GM19023 (cell line): ENCODE data around the gene H2BK1.

Experiments
- ATAC-seq: cut with Tn5 transposase; IDR thresholded peaks from one replicate; pipeline ENCODE4 v1.9.1; 2021; ENCODE audit warnings: mild to moderate bottlenecking, moderate library complexity; ENCODE audit not compliant: unreplicated experiment

Gene H2BK1

DNA sequence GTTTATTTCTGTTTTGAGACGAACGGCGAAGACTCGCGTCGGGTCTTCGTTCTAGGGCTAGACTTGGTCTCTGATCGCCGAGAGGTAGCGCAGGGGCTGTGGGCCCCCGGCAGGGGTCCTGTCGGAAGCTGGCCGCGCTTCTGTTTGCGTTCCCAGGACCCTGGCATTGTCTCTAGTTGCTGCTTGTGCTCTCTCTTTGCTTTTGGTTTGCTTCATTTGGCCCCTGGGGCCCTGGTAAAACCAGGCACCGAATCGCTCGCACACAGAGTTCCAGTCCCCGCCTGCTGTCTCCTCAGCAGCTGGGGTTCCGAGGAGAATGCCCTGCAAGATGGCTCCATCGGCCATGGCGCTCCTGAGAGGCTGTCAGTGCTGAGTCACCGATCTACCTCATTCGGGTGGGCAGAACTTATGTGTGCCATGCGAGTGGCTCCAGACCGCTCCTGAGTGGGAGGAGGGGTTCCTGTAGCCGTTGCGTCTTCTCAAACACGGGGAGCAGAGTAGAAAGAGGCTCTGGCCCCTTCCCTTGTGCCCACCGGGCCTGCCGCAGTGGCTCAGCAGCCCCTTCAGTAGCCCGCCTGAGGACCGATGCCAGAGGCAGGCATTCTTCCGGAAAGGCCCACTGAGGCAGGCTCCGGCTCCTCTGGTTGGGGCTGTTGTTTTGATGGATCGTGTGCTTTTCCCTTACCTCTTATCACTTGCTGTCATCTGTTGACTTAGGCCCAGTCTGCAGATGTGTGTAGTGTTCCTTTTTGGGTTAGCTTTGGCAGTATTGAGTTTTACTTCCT lies 22.8 kb upstream of the H2BK1 start:
- ATAC-seq = peak; percentile 32

DNA sequence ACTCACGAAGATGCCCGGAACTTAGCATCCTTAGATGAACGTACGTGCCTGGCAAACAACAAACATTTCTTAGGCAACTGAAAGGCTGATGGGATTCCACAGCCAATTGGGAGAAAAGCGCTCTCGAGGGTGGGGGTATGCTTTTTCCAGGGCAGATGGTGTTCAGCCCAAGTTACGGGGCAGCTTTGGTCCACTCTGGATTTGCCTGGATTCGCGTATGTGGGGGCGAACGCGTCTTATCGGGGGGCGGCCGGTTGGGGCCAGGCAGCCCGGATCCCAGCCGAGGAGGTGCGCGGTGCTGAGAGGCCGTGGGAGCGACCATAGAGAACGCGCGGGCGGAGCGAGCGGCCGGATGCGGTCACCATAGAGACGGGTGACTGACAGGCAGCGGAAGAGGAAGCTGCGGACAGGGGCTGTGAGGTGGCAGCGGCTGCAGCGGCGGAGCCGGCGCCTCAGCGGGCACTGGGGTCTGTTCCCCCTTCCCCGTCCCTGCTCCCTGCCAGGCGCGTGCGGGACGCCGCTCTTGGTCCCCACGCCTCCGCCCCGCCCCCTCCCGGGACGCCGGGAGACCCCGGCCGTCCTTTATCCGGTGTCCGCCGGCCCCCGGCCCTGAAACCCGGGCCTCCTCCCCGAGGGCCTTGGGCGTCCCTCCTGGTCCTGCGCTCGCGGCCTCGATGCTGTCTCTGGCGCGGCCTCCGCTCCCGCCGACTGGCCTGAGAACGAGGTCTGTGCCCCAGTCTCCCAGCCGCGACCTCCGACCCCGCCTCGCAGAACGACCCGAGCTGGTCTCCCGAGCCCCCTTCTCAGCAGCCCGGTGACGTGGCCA lies 22.0 kb upstream of the H2BK1 start, which contains the start of gene CHPF2:
CHPF2 (plus strand) TSS at position 393 of the 826 bp plus-strand sequence. CDS start 1,529 bp downstream, outside the sequence.
- peak; percentile 99 for ATAC-seq

DNA sequence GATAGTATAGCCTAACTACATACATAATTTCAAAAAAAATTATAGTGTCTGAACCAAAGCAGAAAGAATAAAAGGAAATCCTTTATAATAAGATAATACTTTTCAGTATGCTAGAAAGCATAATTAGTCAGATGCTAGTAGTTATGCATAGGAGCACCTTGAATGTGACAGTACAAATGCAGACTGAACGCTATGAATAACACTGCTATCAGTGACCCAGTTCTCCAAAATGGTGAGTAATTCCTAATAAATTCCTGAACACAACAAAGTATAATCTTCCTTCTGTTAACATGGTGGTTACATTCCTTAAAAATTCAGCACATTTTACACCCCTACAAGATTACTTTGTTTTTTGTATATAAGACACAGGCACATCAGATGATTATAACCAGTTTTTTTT lies 20.8 kb upstream of the H2BK1 start:
- no peak for ATAC-seq

DNA sequence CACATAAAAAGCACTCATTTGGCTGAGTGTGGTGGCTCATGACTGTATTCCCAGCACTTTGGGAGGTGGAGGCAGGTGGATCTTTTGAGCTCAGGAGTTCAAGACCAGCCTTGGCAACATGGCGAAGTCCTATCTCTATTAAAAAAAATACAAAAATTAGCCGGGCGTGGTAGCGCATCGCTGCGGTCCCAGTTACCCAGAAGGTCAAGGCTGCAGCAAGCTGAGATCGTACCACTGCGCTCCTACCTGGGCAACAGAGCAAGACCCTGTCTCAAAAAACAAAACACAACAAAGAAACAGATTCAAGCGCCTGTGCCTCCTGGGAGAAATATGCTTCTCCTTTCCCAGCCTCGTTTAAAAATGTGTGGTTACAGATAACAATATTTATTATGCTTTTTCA lies 19.0 kb upstream of the H2BK1 start:
- ATAC-seq = no peak

DNA sequence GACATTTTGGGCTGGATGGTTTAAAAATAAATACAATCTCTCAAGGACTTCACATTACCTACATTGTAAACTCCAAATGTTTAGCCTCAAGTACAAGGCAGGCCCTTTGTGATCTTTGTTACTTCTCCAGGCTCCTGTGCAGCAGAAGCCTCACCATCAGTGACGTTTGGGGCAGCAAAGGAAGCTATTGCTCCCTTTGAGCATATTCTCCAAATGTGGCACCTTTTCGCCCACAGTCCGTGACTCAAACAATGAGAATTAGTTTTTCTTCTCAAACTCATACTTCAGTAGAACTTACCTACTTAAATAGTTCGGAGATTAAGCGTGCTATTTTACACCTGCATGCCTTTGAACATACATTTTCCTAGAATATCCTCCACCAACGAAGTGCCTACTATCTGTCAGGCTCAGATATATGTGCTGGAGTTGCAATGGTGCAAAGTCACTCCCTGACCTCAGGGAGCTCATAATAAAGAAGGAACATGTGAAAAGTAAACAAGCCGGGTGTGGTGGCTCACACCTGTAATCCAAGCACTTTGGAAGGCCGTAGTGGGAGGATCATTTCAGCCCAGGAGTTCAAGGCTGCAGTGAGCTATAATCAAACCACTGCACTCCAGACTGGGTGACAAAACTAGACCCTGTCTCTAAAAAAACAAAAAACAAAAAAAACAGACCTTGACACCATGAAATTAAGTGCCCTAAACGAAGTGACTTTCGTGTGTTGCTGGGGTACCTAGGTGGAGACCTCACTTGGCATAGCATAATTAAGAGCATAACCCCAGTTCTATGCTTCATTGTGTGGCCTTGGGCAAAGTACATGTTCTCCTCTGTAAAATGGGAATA lies 18.0 kb upstream of the H2BK1 start:
- no peak for ATAC-seq

DNA sequence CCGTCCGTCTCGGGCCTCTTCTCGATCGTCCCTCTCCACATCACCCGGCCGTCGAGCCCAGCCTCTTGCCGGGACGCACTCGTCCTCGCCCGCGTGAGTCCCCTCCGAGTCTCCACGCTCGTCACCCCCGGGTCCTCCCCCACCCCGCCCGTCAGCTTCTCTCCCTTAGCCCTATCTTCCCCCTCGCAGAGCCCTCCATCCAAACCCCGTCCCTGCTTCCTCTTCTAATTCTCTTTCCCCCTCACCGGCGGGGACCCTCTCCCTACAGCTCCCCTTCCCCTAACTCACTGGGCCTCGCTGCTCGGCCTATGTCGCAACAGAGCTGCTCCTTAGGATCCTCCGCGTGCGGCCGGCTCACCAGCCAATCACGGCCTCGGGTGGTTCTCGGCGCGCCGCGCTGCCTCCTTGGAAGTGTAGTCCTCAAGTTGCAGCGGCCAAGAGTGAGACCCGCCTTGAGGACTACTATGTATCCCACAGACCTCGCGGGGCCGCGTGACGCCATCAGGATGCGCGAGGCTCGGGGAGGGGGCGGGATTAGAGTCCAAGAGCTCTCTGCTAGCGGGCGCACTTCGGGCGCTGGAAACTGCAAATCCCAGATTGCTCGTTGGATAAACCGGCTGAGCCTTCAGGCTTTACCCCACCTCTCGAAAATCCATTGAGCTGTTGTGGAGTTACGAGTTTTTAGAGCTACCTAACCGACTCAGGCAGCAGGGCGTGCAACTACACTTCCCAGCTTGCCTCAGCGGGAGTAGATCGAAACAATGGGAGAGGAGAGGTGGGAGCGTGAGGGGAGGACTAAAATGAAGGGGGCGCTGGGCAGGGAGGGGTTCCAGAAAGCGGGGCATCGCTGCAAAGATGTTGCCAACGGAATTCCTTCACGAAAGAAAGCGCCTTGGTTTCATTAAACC lies 16.8 kb upstream of the H2BK1 start, which contains the start of gene ABCF2:
ABCF2 (minus strand) TSS at position 331 of the 908 bp plus-strand sequence. CDS start 747 bp downstream, outside the sequence.
- peak; percentile 100 for ATAC-seq

GRCh38 chr7:151226560-151226874 lies 16.2 kb upstream of the H2BK1 start:
- ATAC-seq = peak; percentile 7

DNA sequence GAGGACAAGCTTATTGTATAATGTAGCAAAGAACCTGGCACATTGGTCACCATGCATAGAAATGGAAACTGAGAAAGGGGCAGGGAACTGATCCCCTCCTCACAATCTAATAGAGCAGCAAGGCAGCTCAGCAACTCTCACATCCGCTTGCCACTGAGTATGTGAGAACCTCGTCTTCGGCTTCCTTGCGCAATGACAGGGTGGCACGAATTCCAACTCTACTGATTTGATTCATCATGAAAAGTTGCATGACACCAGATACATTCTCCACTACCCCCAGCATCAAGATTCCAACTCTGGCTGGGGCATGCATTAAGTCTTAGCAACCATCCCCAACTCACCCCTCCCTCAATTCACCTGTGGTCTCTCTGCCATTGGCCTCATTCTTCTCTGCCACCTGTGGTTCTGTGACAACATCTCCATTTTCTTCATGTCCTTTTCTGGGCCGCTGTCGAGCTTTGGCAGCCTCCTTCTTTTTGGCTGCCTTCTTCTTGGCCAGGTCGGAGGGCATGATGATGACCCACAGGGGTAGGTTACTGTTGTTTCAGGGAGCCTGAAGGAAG lies 15.7 kb upstream of the H2BK1 start:
- no peak for ATAC-seq

DNA sequence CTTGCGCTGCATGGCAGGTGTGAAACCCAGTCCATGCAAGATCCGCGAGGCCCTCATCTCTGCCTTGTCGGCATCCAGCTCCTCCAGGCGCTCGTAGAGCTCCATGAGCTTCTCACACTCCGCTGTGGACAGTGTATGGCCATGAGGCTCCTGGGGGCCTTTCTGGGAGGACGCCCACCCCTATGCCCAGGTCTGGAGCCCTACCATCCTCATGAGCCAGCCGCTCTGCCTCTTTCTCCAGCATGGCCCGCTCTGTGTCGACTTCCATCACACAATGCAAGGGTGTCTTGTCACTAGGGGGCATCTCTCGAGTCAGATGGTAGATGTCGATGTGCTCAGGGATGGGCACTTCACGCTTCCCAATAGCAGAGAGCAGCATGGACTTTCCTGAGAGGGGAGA lies 13.4 kb upstream of the H2BK1 start:
- ATAC-seq = no peak

DNA sequence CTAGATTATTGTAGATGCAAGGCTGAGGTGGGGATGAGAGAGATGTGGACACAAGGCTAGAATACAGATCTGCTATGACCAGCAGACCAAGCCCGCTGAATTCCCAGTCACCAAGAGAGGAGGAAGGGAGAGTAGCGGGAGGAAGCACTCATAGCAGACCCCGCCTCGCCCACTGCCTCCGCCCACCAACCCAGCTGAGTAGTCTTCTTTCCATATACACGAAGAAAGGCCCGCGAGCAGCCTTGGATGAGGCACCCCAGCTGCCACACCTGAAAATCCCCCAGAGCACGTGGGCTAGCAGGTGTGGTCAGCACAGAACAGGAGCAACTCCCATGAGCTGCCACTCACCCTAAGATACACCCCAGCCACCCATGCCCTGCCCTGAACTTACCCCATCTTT lies 7.9 kb upstream of the H2BK1 start:
- no peak for ATAC-seq

- ATAC-seq = no peak
Observed at GRCh38 chr7:151215396-151215795, 5.1 kb upstream of the H2BK1 start.

GRCh38 chr7:151213826-151214225 lies 3.5 kb upstream of the H2BK1 start:
- ATAC-seq = no peak

DNA sequence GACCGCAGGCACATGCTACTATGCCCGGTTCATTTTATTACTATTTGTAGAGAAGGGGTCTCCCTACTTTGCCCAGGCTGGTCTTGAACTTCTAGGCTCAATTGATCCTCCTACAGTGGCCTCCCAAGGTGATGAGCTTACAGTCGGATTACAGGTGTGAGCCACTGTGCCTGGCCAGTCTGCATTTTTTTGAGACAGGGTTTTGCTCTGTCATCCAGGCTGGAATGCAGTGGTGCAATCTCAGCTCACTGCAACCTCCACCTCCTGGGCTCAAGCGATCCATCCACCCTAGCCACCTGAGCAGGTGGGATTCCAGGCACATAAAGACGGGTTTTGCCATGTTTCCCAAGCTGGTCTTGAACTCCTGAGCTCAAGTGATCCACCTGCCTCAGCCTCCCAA lies 2.3 kb upstream of the H2BK1 start:
- ATAC-seq = no peak

DNA sequence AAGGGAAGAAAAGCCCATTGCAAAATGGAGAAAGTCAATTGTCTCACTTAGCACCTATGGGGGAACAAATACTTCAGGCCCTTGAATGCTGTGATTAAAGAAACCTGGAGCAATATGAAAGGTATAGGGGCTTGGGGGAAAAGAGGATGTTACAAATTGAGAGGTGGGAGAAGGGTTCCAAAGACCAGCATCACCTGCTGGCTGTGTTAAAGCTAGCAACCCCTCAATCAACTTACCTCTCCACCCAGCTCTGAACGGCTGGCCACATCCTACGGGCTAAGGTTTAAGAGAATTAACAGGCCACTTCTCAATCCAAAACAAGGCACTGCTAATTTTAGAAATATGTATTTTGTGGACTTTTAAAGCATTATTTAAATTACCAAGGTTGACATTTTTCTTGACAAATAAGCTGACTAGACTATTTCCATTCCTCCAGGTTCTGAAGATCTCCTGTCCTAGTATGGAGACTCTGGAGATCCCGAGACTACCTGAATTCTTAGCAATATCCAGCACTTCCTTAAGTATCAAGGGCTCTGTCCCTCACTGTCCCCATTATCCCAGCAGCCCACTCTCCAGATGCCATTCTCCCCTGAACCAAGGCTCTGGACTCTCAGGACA lies 976 bp upstream of the H2BK1 start:
- ATAC-seq = no peak

DNA sequence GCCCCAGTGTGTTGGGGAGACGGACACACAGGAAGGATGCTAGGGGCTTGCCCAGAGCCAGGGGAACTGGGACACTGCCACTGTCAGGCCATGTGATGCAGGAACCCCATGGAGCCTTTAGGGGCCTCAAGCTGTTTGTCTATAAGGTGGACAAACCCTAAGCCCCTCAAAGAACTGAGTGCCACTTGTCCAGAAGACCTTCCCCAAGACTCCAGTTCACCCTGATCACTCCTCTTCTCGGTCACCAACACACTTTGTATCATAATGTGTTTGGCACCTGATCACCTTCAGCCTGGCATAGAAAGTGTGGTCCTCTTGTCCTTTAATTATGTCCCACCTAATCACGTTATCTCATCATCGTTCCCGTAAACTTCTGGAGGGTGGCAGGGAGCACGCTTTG lies 700 bp downstream of the H2BK1 start:
- no peak for ATAC-seq

- ATAC-seq = no peak
Observed at GRCh38 chr7:151208253-151208862, 1.9 kb downstream of the H2BK1 start.

- no peak for ATAC-seq
Observed at GRCh38 chr7:151207804-151208203, 2.5 kb downstream of the H2BK1 start.

GRCh38 chr7:151207315-151207714 lies 3.0 kb downstream of the H2BK1 start:
- ATAC-seq = no peak

DNA sequence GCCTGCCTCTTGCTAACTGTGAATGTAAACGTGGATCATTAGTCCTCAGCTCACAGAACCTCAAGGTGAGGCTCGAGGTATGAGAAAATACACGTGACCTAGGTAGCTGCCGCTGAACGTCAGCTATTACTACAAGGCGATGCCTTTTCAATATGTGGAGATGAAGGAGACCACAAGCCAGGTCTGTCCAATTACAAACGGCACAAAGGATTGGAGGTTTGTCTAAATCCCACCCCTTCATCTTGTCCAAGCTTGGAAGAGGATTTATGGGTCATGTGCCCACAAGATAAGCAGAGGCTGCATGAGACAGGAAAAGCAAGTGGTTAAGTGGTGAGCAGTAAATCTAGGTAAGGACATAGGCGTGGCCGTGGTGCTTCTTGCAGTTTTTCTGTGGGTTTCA lies 3.4 kb downstream of the H2BK1 start:
- ATAC-seq = no peak
